Tracheal epithelial cell (primary cell): ENCODE results near the gene ANKRD13A. TPM values are rescaled to one million over a fixed set of nuclear protein-coding genes. Genes with fewer than 3 reads are reported as not detected.

Source experiments
- total RNA-seq: library from RNA; depleted of rRNA; stranded (reverse); fragments of >200 nt; gene quantifications from 2 replicates; pipeline ENCODE4 v1.2.1, GENCODE V29; 2014

ANKRD13A gene
- total RNA-seq, result 55.2 and 94.2 TPM in 2 replicates

DNA sequence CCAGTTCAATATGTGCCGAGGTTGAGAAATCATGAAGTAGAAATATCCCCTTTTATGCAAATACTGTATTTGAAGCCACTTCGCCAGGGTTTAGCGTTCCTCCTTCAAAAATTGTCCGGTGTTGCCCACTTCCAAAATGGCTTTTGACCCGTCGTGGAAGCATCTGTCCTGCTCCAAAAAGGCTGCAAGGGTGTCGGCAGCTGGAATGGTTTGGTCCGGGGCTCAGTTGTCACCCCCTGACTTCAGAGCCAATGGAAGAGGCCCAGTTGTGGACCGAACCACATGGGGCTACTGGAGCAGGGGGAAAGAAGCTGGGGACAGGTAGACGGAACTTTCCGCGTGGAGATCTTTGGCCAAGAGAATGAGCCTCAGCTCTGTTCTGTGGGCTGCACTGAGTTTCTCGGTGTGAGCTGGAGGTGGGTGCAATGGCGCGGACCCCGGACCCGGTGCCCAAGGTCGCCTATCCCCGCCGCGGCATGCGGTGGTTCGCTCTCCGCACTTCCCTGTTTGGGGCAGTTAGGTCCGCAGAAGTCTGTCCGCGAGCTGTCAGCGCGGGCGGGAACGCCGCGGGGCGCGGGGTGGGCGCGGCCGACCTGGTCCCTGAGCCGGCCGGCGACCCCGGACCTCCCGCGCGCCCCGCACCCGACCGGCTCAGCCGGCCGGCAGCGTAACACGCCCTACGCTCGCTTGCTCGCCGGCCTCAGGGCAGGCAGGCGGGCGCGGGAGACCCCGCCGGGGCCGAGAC, at the start of gene ANKRD13A:
TSS of gene ANKRD13A (plus strand) at position 527 of the 745 bp plus-strand sequence. CDS start 259 bp downstream, outside the sequence.

DNA sequence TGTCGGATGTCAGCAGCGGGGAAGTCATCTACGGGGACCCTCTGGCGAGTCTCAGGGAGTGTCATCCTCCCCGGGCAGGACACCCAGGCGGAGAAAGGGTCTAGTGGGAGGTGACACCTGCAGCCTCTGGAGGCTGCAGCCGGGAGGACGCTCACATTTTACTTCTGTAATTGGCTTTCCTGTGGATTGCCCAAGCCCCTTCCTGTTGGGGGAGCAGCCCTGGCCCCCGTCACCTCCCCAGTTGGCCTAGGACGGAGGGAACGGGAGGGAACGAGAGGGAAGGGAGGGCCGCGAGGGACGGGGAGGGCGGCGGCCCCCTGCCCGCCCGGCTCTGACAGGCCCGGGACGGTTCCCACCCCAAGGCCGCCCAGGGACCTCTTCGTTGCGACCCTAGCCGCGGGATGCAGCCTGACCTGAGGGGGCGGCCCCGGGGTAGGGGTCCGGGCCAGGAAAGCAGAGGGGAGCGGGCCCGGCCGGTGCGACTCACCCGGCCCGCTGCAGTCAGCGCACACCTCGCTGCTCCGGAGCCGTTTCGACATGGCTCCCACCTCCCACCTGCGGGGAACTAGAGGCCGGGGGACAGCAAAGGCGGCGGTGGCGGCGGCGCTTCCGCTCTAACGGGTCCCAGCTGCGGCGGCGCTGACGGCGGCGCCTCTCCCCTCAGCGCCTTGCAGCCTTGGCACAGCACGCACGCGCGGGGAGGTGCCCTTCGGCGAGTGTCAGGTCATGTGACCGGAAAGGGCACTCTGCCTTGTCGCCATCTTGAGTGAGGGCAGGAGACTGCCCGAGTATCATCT, 3.3 kb upstream of the ANKRD13A start, which contains the start of gene GIT2:
TSS of gene GIT2 (minus strand) at position 683 of the 797 bp plus-strand sequence. CDS start at position 539, 144 bp downstream.

DNA sequence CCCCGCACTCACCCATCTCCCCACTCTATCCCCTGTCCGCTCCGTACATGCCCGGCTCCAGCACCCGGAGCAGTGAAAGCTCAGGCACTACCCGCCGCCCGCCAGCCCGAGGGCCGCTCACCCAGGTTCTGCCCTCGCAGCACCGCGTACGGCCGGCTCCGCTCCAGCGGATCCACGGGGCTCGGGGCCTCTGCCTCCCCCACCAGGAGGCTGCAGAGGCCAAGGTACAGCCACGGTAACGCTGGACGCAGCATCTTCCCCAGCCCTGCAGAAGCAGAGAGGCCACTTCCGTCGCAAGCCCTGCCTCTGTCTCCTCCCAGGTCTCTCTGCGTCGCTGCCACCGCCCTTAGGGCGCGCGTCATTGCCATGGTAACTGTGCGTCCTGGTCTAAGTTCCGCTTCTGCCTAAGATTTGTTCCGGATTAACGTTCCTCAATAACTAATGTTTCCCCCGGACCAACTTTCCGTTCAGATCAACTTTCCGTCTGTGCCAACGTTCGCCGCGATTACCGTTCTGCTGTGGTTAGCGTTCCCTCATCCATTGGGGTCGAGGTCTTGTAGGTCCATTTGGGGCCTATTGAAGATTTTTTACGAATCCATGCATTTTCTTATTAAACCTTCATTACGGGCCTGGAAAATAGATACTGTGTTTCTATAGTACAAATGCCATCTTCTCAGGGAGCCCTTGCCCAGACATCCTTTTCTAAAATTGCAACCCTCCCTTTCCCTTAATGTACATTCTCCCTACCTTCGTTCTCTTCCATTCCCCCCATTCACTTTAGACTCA, 49.2 kb downstream of the ANKRD13A start, which contains the start of gene C12orf76:
TSS of gene C12orf76 (minus strand) at position 281 of the 786 bp plus-strand sequence. CDS start at position 254, 27 bp downstream.

Other genes starting within 250 kb of the ANKRD13A start
- 0.72 and 1.7 TPM in 2 replicates for gene TRPV4, start 166.0 kb upstream of the ANKRD13A start, total RNA-seq
- 193 and 230 TPM in 2 replicates for gene GLTP, start 118.9 kb upstream of the ANKRD13A start, total RNA-seq
- 7.9 and 9.4 TPM in 2 replicates for gene TCHP, start 99.2 kb upstream of the ANKRD13A start, total RNA-seq
- gene GIT2, start 3.1 kb upstream of the ANKRD13A start, total RNA-seq, result 20.5 and 23.2 TPM in 2 replicates
- 16.2 and 25.8 TPM in 2 replicates for gene C12orf76, start 49.1 kb downstream of the ANKRD13A start, total RNA-seq
- 8.1 and 10.1 TPM in 2 replicates for gene IFT81, start 124.9 kb downstream of the ANKRD13A start, total RNA-seq